ENCODE measurements around the gene SV2B.

- TF ChIP-seq CTCF (IDR thresholded peaks at IDR 0.05) (no peak), NPAS2 (CRISPR knock-in tag; IDR thresholded peaks at IDR 0.05; ENCODE audit: borderline replicate concordance) (no peak), USF2 (IDR thresholded peaks at IDR 0.05) (no peak), CBX2 (IDR thresholded peaks at IDR 0.05; ENCODE audit: borderline replicate concordance, low read depth) (no peak), FOSL2 (IDR thresholded peaks at IDR 0.05) (no peak), FOSL2 (CRISPR knock-in tag; IDR thresholded peaks at IDR 0.05) (no peak), RFX5 (IDR thresholded peaks at IDR 0.05) (no peak), RCOR1 (IDR thresholded peaks at IDR 0.05; ENCODE audit: low read depth, low read length) (no peak)
Measured at GRCh38 chr15:91065505-91065904, 34.6 kb upstream of the SV2B start.
